Mammary epithelial cell (primary cell): ENCODE measurements around the gene SPAG7.

Experiments used
- CTCF ChIP-seq, 2 donors: IDR thresholded peaks in 1 of 2; conservative IDR thresholded peaks in 1 of 2; 2 replicates each; pipeline ENCODE4 v1.5.1; 2011 to 2012; ENCODE audit warnings: inconsistent platforms in 2 of 2, low read length in 2 of 2, mild to moderate bottlenecking in 2 of 2, control low read depth in 1 of 2, low read depth in 1 of 2; ENCODE audit not compliant: insufficient read depth in 1 of 2; ENCODE audit errors: extremely low read depth in 1 of 2
- EZH2 ChIP-seq: IDR thresholded peaks from 2 replicates; pipeline ENCODE4 v1.6.1; 2012; ENCODE audit warnings: low read length, inconsistent platforms, borderline replicate concordance

GRCh38 chr17:4913994-4914393 is 53.6 kb downstream of the SPAG7 start:
- no peak for TF ChIP-seq CTCF (conservative IDR thresholded peaks at IDR 0.05 in 1 of 2, IDR thresholded peaks at IDR 0.05 in 1 of 2; ENCODE audit: extremely low read depth in 1 of 2, insufficient read depth in 1 of 2, low read depth in 1 of 2, low read length in 2 of 2)
- no peak for TF ChIP-seq EZH2
